Psoas muscle (tissue), 8 donors: ENCODE results near the gene CHD9. TPM values are rescaled to one million over a fixed set of nuclear protein-coding genes. Genes with fewer than 3 reads are reported as not detected.

ENCODE experiments used
- ATAC-seq, 4 donors: fragments of 200-7000 bp; cut with Tn5 transposase; one replicate each; pipeline ENCODE4 v1.9.1; 2020; ENCODE audit warnings: moderate library complexity in 3 of 4, mild to moderate bottlenecking in 2 of 4
- DNase-seq, 2 donors: peaks; one replicate each; pipeline ENCODE4 v3.0.0-alpha.2; 2020
- H3K27ac ChIP-seq: fragments of 200-600 bp; one replicate; pipeline ENCODE4 v1.8.0; 2022
- H3K27me3 ChIP-seq, 3 donors: fragments of 200-600 bp in 1 of 3; one replicate each; pipeline versions ENCODE4 v1.6.1 to v1.8.0; 2013 to 2022; ENCODE audit warnings: low read length in 2 of 3, mild to moderate bottlenecking in 2 of 3, moderate library complexity in 1 of 3; ENCODE audit not compliant: insufficient read depth in 3 of 3
- H3K36me3 ChIP-seq, 2 donors: fragments of 200-600 bp in 1 of 2; one replicate each; pipeline versions ENCODE4 v1.6.1 to v1.8.0; 2013 to 2022; ENCODE audit warnings: low read depth in 1 of 2, mild to moderate bottlenecking in 1 of 2, moderate library complexity in 1 of 2; ENCODE audit not compliant: insufficient read depth in 1 of 2
- H3K4me1 ChIP-seq: fragments of 200-600 bp; one replicate; pipeline ENCODE4 v1.8.0; 2022
- H3K4me3 ChIP-seq: fragments of 200-600 bp; one replicate; pipeline ENCODE4 v1.8.0; 2022; ENCODE audit warnings: mild to moderate bottlenecking
- H3K9me3 ChIP-seq: fragments of 200-600 bp; one replicate; pipeline ENCODE4 v1.8.0; 2022
- WGBS, 3 donors: extraction: QIAGEN DNeasy Blood & Tissue Kit; methylation state at CpG; one replicate each; pipeline versions ENCODE4 v1.1.6 to v1.1.7; 2013; 5-methylcytosine and 5-hydroxymethylcytosine counted together
- intact Hi-C, 2 donors: fragments of 100-400 bp; cut with DNase I; formaldehyde crosslinking; loops; one replicate each; pipeline versions ENCODE4 v1.11.0 to v1.14.2; 2022
- polyA plus RNA-seq, 3 donors: library from polyadenylated mRNA; stranded (reverse); fragments of 200-250 nt; gene quantifications; one replicate each; pipeline ENCODE4 v1.2.3, GENCODE V29; 2013
- total RNA-seq, 4 donors: library from RNA; stranded (reverse); fragmentation: NEBNext Ultra II Directional in 2 of 4; extraction: Animal tissue kit (Norgen Biotek cat#: 25700) in 2 of 4; gene quantifications; one replicate each; pipeline versions ENCODE4 v1.2.1 to v1.2.4, GENCODE V29; 2021 to 2023
- TF ChIP-seq, protein P1 (sequence below): fragments of 200-600 bp; IDR thresholded peaks from one replicate; pipeline ENCODE4 v1.8.0; 2022; ENCODE audit warnings: antibody characterized with exemption
- donor health status: healthy with polysubstance abuse.
- donor health status: DM: no; HTN: no; CAD: no; lungs with moderate emphysema.
- donor health status: Bipolar disorder and iron deficiency.
- donor health status: healthy.
- donor health status: DM: yes; HTN: yes; CAD: no.
- donor health status: DM: no; HTN: no; CAD: no.
- donor health status: DM: no; HTN: no; CAD: no.
- donor health status: DM: yes; HTN: yes; CAD: no.

The CHD9 gene
- total and polyA plus RNA-seq, 7 donors: 5.8 to 47.9 (median 36.4) TPM

DNA sequence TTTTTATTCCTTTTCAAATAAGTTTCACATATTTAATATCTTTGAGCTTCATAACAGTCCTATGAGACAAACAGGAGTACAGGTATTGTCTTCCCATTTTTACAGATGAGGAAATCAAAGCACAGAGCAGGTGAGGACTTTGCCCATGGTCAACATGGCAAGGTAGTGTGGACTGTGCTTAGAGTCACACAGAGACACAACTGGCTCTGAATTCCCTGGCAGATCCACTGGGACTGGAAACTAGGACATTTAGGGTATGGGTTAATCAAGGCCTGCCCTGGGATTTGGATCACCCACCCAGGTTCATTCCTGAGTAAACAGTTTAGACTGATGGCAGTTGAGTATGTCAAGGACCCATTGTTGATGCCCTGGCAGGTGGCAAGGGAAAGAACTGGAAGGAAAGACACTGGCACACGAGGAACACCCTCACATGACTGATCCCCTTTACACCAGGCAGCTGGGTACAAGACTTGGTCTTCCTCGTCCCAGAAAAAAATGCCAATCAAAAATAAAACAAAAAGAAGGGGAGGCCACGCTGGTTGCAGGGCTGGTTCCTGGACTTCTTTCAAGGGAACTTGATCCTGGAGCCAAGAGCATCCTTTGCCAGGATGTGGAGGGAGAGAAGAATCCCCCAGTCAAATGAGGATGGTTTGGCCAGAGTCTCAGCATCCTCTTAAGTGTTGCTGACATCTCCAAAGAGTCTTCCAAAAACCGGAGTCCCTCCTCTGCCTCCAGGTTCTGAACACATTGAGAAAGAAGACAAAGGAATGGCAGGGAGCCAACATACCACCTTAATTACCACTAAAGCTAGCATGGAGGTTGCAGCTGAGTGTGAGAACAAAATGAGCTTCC lies 34.9 kb downstream of the CHD9 start:
- peaks cover 66% of the 10 kb centered on the region for H3K4me1 ChIP-seq
- no peaks in the 10 kb centered on the region for H3K9me3 ChIP-seq
- TF ChIP-seq, protein P1, sequence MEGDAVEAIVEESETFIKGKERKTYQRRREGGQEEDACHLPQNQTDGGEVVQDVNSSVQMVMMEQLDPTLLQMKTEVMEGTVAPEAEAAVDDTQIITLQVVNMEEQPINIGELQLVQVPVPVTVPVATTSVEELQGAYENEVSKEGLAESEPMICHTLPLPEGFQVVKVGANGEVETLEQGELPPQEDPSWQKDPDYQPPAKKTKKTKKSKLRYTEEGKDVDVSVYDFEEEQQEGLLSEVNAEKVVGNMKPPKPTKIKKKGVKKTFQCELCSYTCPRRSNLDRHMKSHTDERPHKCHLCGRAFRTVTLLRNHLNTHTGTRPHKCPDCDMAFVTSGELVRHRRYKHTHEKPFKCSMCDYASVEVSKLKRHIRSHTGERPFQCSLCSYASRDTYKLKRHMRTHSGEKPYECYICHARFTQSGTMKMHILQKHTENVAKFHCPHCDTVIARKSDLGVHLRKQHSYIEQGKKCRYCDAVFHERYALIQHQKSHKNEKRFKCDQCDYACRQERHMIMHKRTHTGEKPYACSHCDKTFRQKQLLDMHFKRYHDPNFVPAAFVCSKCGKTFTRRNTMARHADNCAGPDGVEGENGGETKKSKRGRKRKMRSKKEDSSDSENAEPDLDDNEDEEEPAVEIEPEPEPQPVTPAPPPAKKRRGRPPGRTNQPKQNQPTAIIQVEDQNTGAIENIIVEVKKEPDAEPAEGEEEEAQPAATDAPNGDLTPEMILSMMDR: no peak
- DNase-seq (no peak), ATAC-seq (no peak)
- intact Hi-C loops: loop anchor here in 1 of 2 donors (5.0 kb wide), 1 partner anchor 43 kb away; no protein-coding TSS in a partner anchor
- 2 to 9% (median 8%) methylated on average over 4 of the region's 4 CpGs for WGBS, 3 donors
- no peaks in the 10 kb centered on the region for H3K27me3 ChIP-seq
- peak overlapping the region; percentile 80 for H3K27ac ChIP-seq
- H3K4me3 ChIP-seq: no peak overlapping the region
- no peaks in the 10 kb centered on the region for H3K36me3 ChIP-seq

DNA sequence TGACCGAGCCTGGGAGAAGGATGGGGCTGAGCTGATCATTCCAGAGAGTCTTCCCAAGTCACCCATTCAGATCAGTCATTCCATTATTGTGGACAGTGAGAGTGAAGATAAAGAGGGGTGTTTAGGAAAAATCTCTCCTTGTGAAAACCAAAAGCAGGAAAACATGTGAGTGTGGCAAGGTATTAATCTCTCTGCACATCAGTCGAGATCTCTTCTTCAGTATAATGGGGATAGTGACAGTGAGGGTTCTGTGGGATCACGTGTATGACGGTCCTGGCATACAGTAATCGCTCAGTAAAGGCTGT lies 35.4 kb downstream of the CHD9 start:
- Histone ChIP-seq H3K4me3 (peak overlapping the region; percentile 26), H3K36me3 (no peaks in the 10 kb centered on the region), H3K27ac (peak overlapping the region; percentile 80), H3K9me3 (no peaks in the 10 kb centered on the region), H3K4me1 (peaks cover 63% of the 10 kb centered on the region), H3K27me3 (no peaks in the 10 kb centered on the region)
- TF ChIP-seq, protein P1: no peak
- ATAC-seq: no peak
- 1 to 9% (median 4%) methylated on average over 5 of the region's 5 CpGs for WGBS, 3 donors
- DNase-seq: no peak
- intact Hi-C loops: loop anchor here in 1 of 2 donors (5.0 kb wide), 1 partner anchor 42 kb away; no protein-coding TSS in a partner anchor

DNA sequence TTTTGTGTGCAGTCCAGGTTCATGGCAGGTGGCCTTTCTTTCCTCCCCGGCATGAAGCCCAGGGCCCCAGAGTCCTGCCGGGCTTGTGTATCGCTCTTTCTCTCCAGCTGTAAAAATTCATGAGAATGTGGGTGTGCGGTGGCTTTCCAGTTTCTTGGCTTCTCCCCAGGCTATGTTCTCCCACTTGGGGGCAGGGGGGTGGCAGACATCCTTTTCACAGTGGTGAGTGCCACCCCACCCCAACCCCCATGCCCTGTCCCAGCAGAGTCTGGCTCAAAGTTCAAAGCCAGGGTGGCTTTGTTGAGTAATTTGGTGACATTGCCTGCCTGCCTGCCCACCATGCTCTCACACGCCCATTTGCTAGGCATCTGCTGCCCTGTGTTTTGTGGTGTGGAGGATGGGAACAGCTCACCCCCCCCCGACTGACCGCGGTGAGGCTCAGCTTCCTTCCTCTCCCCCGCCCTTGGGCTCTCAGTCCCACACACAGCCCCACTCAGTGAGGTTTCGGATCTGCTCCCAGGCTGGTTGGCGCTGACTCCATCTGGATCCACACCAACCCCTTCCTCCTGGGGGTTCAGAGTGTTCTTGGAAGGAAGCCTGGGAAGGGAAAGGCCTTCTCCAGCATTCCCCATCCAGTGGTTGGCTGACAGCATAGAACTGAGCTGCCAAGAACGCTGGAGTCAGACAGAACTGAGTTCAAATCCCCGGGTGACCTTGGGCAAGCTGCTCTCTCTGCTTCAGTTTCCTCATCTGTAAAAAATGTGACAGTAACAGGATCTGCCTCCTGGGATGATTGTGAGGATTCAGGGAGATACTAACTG lies 36.0 kb downstream of the CHD9 start:
- TF ChIP-seq, protein P1: no peak
- ATAC-seq (peak; percentile 84 to 90 (median 89)), DNase-seq (peak; percentile 94 to 97)
- peak overlapping the region; percentile 26 for H3K4me3 ChIP-seq
- peak overlapping the region; percentile 80 for H3K27ac ChIP-seq
- 0 to 3% (median 0%) methylated on average over 12 to 13 of the region's 13 CpGs for WGBS, 3 donors
- no peaks in the 10 kb centered on the region for H3K27me3 ChIP-seq
- H3K36me3 ChIP-seq: no peaks in the 10 kb centered on the region
- H3K4me1 ChIP-seq: peaks cover 58% of the 10 kb centered on the region
- H3K9me3 ChIP-seq: no peaks in the 10 kb centered on the region
- intact Hi-C loops: loop anchor here in 1 of 2 donors (5.0 kb wide), 1 partner anchor 42 kb away; no protein-coding TSS in a partner anchor

DNA sequence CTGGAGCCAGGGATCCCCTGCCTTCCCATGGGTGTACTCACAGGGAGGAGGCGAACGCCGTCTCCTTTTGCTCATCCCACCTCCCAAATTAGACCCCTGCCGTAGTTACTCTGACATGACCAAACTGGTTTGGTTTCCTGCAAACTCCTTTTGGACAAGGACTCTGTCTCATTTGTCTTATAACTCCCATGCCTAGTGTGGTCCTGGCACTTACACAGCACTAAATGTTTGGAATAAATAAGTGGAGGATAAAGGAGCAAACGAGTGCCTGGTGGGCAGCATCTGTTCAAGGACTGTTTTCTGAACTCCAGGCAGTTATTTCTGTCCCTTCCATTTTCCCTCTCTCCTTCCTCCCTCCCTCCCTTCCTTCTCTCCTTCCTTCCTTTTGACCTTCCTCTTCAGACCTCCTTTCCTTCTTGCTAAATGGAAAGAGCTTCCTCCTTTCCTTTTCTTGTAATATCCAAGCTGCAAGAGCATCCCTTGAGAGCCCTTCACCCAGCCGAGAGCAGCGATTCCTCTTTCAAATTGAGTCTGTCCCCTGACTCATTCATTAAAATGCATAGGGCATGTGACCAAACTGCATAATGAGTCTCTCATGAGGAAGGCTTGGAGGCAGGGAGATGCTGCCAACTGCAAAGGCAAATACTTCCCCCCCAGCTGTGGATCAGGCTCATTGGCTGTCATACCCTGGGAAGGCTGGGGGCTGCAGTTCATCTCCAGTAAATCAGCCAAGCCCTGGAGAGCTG lies 36.8 kb downstream of the CHD9 start:
- Histone ChIP-seq H3K27me3 (no peaks in the 10 kb centered on the region), H3K4me3 (peak overlapping the region; percentile 26), H3K4me1 (peaks cover 51% of the 10 kb centered on the region), H3K9me3 (no peaks in the 10 kb centered on the region), H3K36me3 (no peaks in the 10 kb centered on the region), H3K27ac (peak overlapping the region; percentile 80)
- TF ChIP-seq, protein P1: no peak
- ATAC-seq (peak; percentile 6 to 28 (median 16)), DNase-seq (peak; percentile 69 to 87)
- WGBS, 3 donors: 13 to 18% (median 16%) methylated on average over 7 of the region's 7 CpGs
- intact Hi-C loops: loop anchor here in 1 of 2 donors (5.0 kb wide), 1 partner anchor 41 kb away; no protein-coding TSS in a partner anchor
